Activated CD8-positive, alpha-beta T cell treated with anti-CD3 and anti-CD28 coated beads for 36 hours (primary cell): ENCODE data around the gene MTOR. TPM values are rescaled to one million over a fixed set of nuclear protein-coding genes. Genes with fewer than 3 reads are reported as not detected.
"Not testable (repeated sequence)": the region's sequence is repeated elsewhere in the genome, so short reads cannot be mapped to it uniquely, and the experiment has no call there.

Source experiments
- ATAC-seq: fragments of 200-7000 bp; cut with Tn5 transposase; one replicate; pipeline ENCODE4 v1.10.0; 2021; ENCODE audit warnings: mild to moderate bottlenecking, moderate library complexity
- CTCF ChIA-PET: fragments of 350-600 bp; sonication (Branson Sonifier 250); formaldehyde crosslinking; loops from one replicate; lab custom pipeline; 2021; ENCODE audit warnings: antibody characterized with exemption; lab: Charles Lee
- POLR2A ChIA-PET: fragments of 350-600 bp; sonication (Branson Sonifier 250); formaldehyde crosslinking; loops from one replicate; lab custom pipeline; 2021; ENCODE audit warnings: antibody characterized with exemption; lab: Charles Lee
- DNase-seq: peaks from one replicate; pipeline ENCODE4 v3.0.0-alpha.2; 2020
- H3K27ac Mint-ChIP-seq: one replicate; pipeline ENCODE4 v1.8.0; 2021; ENCODE audit warnings: mild to moderate bottlenecking, mixed read lengths
- H3K27me3 Mint-ChIP-seq: one replicate; pipeline ENCODE4 v1.8.0; 2021; ENCODE audit warnings: mixed read lengths
- H3K36me3 Mint-ChIP-seq: one replicate; pipeline ENCODE4 v1.8.0; 2021; ENCODE audit warnings: low read depth, mixed read lengths
- H3K4me1 Mint-ChIP-seq: one replicate; pipeline ENCODE4 v1.8.0; 2021; ENCODE audit warnings: low read depth, mixed read lengths
- H3K4me3 Mint-ChIP-seq: one replicate; pipeline ENCODE4 v1.8.0; 2021; ENCODE audit warnings: mild to moderate bottlenecking, moderate library complexity, mixed read lengths
- H3K9me3 Mint-ChIP-seq: one replicate; pipeline ENCODE4 v1.8.0; 2021; ENCODE audit warnings: mixed read lengths
- CTCF ChIP-seq: fragments of 200-600 bp; IDR thresholded peaks from one replicate; pipeline ENCODE4 v1.8.0; 2022; ENCODE audit warnings: antibody characterized with exemption, mild to moderate bottlenecking
- intact Hi-C: fragments of 100-400 bp; cut with micrococcal nuclease; formaldehyde crosslinking; loops from one replicate; pipeline ENCODE4 v1.10.0; 2022
- total RNA-seq, 2 experiments: library from RNA; stranded (reverse); gene quantifications; one replicate each; pipeline ENCODE4 v1.2.3, GENCODE V29; 2021

Gene MTOR
- total RNA-seq, 2 experiments from 2014 or later = 34.7 to 36.8 TPM

DNA sequence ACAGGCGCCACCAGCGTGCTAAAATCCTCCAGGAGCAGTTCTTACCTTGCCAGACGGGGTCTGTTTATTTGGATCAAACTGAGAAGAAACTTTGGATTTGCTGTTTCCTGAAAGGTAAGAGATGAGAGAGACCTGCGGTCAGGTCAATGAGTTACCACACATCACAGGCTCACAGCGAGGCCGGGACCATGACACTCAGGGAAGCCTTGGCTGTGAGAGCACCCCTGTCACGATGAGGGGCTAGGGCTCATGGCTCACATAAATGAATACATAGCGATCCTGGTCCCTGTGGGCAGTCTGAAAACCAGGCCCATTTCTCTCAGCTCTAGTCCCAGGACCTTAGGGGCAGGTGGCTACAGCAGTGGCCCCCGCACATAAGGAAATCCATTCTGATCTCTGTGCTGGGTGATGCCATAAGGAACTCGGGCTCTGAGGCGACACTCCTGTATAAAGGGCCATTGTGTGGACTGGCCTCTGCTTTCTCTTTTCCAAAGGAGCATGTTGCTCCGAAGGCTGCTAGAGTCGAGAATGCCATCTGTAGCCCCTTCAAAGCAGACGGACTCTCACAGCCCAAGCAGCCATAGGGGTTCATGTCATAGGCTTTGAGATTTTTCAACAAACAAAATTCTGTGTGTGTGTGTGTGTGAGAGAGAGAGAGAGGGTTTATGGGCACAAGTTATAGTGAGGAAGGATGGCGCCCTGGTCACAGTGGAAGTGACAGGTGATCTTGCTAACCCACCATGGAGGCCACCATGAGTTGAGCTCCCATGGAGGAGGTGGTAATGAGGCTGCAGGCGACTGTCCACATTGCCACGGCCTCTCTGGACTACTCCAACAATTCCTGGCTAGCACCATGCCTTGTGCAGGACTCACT, 193.5 kb downstream of the MTOR start:
- no peak for TF ChIP-seq CTCF
- Mint-ChIP-seq H3K27me3 (no peaks in the 10 kb centered on the region), H3K4me3 (no peak overlapping the region), H3K36me3 (peaks cover 65% of the 10 kb centered on the region), H3K4me1 (peaks cover 18% of the 10 kb centered on the region), H3K27ac (peak overlapping the region; percentile 84), H3K9me3 (no peaks in the 10 kb centered on the region)
- ChIA-PET CTCF (interaction anchor here (4.8 kb wide), 1 partner anchor 31 kb away, joined by 31 read pairs; no protein-coding TSS in a partner anchor), POLR2A (interaction anchor here (0.6 to 2.5 kb wide), 4 partner anchors 14 to 58 kb away, joined by 3 to 13 read pairs (median 4); partner anchors contain the start of gene EXOSC10)
- ATAC-seq (no peak), DNase-seq (no peak)
- intact Hi-C loops = no loop called here

DNA sequence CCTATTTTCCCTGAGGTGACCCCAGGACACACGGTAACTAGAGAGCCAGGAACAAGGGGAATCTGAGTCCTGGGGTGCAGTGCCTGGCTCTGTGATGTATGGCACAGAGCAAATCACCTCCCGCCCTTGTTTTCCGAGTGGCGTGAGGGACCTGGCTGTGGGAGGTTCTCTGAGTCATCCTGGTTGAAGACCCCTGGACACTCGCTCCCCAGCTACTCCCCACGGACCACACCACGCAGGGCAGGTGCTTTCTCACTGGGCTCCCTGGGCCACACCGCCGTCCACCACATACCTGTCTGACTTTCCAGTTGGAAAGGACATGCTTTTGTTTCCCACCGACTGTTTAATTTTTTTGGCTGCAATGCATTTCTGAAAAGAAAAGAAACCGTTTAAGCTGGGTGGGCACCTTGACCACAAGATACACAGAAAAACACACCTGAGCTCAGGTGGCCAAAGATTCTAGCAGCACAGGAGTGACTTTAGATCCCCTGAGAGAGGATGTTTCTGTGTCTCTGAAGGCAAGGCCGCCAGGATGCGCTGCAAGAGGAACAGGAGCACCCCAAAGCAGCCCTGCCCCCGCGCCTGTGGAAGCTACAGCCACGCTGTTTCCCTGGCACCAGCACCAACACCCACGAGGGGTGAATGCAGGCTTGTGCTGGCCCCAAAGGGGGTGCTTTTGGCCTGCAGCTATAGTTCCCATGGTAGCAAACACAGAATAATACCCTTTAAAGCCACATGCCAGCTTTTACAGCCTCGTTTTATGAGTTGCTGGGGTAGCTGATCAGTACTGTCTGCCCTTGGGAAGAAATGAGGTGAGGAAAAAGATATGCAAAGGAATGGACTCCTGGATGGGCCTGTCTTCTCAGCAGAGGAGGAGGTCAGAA, 194.4 kb downstream of the MTOR start:
- POLR2A ChIA-PET = interaction anchor here (1.0 to 2.6 kb wide), 2 partner anchors 11 to 16 kb away, joined by 3 to 13 read pairs; no protein-coding TSS in a partner anchor
- peaks cover 22% of the 10 kb centered on the region for H3K4me1 Mint-ChIP-seq
- CTCF ChIA-PET = interaction anchor here (1.6 kb wide), 1 partner anchor 30 kb away, joined by 6 read pairs; no protein-coding TSS in a partner anchor
- H3K4me3 Mint-ChIP-seq = no peak overlapping the region
- H3K9me3 Mint-ChIP-seq = no peaks in the 10 kb centered on the region
- no peak for TF ChIP-seq CTCF
- intact Hi-C loops = no loop called here
- H3K27me3 Mint-ChIP-seq = no peaks in the 10 kb centered on the region
- H3K36me3 Mint-ChIP-seq = peaks cover 70% of the 10 kb centered on the region
- peak overlapping the region; percentile 84 for H3K27ac Mint-ChIP-seq
- no peak for ATAC-seq
- DNase-seq = no peak

GRCh38 chr1:11065796-11066195, 196.6 kb downstream of the MTOR start:
- H3K9me3 Mint-ChIP-seq = no peaks in the 10 kb centered on the region
- H3K27ac Mint-ChIP-seq = no peak overlapping the region
- ChIA-PET CTCF (interaction anchor here (0.7 to 6.6 kb wide), 2 partner anchors 28 kb away, joined by 5 to 78 read pairs; no protein-coding TSS in a partner anchor), POLR2A (interaction anchor here (1.0 to 2.6 kb wide), 2 partner anchors 9 to 160 kb away, joined by 3 to 13 read pairs; no protein-coding TSS in a partner anchor)
- TF ChIP-seq CTCF = no peak
- no peak for DNase-seq
- H3K36me3 Mint-ChIP-seq = peaks cover 67% of the 10 kb centered on the region
- no peak for ATAC-seq
- no peaks in the 10 kb centered on the region for H3K27me3 Mint-ChIP-seq
- intact Hi-C loops = no loop called here
- no peak overlapping the region for H3K4me3 Mint-ChIP-seq
- peaks cover 40% of the 10 kb centered on the region for H3K4me1 Mint-ChIP-seq

DNA sequence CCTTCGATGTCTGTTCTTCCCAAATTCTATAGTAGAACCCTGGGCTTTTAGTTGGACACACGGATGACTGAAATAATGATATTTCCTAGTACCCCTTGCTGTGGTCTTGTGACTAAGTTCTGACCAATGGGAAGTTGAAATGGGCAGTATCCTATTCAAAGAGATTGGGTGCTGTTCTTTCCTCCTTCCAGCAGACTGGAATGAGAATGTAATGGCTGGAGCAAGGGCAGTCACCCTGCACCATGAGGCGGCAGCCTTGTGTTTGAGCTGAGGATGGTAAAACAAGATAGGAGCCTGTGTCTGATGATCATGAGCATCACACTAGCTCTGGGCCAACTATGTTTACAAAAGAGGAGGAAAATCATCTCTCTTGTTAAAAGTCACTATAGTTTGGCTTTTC, 197.4 kb downstream of the MTOR start:
- no peak overlapping the region for H3K4me3 Mint-ChIP-seq
- no peaks in the 10 kb centered on the region for H3K9me3 Mint-ChIP-seq
- peaks cover 64% of the 10 kb centered on the region for H3K36me3 Mint-ChIP-seq
- ATAC-seq (no peak), DNase-seq (no peak)
- CTCF ChIA-PET = interaction anchor here (1.2 to 6.6 kb wide), 2 partner anchors 27 to 33 kb away, joined by 3 to 78 read pairs; no protein-coding TSS in a partner anchor
- POLR2A ChIA-PET = interaction anchor here (1.0 to 1.3 kb wide), 2 partner anchors 17 to 161 kb away, joined by 3 to 4 read pairs; no protein-coding TSS in a partner anchor
- intact Hi-C loops = no loop called here
- no peaks in the 10 kb centered on the region for H3K27me3 Mint-ChIP-seq
- peaks cover 40% of the 10 kb centered on the region for H3K4me1 Mint-ChIP-seq
- no peak for TF ChIP-seq CTCF
- no peak overlapping the region for H3K27ac Mint-ChIP-seq

DNA sequence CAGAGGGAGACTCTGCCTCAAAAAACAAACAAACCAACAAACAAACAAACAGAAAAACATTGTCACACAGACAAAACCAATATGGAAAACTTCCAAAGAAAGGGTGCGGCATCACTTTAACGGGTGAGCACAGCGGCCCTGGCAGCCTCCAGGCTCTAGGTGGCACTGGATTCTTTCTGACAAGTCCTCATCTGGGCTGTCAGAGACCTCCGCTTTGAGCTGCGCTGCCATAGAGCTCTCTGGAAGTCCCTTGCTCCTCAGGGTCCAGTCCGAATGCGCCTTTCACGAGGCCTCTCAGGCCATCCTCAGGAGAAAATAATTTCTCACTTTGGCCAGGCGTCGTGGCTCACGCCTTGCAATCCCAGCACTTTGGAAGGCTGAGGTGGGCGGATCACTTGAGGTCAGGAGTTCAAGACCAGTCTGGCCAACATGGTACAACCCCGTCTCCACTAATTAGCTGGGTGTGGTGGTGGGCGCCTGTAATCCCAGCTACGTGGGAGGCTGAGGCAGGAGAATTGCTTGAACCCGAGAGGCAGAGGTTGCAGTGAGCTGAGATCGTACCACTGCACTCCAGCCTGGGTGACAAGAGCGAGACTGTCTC, 198.3 kb downstream of the MTOR start:
- ATAC-seq, intact Hi-C loops, H3K27me3 Mint-ChIP-seq, H3K4me3 Mint-ChIP-seq, H3K9me3 Mint-ChIP-seq, DNase-seq, H3K27ac Mint-ChIP-seq: not testable (repeated sequence)
- ChIA-PET CTCF (interaction anchor here (1.2 to 6.6 kb wide), 4 partner anchors 9 to 35 kb away, joined by 3 to 78 read pairs (median 6); partner anchors contain the start of gene EXOSC10), POLR2A (interaction anchor here (0.9 to 3.6 kb wide), 6 partner anchors 9 to 52 kb away, joined by 3 to 23 read pairs (median 5); partner anchors contain the start of gene TARDBP)
- peaks cover 59% of the 10 kb centered on the region for H3K36me3 Mint-ChIP-seq
- peaks cover 33% of the 10 kb centered on the region for H3K4me1 Mint-ChIP-seq
